Putamen (tissue), 1 donor: ENCODE results near the gene NBAS.
"Not testable (repeated sequence)": the region's sequence is repeated elsewhere in the genome, so short reads cannot be mapped to it uniquely, and the experiment has no call there.

Experiments
- DNase-seq: peaks from one replicate; pipeline ENCODE4 v3.0.0-alpha.2; 2016; ENCODE audit warnings: low spot score

Gene NBAS

DNA sequence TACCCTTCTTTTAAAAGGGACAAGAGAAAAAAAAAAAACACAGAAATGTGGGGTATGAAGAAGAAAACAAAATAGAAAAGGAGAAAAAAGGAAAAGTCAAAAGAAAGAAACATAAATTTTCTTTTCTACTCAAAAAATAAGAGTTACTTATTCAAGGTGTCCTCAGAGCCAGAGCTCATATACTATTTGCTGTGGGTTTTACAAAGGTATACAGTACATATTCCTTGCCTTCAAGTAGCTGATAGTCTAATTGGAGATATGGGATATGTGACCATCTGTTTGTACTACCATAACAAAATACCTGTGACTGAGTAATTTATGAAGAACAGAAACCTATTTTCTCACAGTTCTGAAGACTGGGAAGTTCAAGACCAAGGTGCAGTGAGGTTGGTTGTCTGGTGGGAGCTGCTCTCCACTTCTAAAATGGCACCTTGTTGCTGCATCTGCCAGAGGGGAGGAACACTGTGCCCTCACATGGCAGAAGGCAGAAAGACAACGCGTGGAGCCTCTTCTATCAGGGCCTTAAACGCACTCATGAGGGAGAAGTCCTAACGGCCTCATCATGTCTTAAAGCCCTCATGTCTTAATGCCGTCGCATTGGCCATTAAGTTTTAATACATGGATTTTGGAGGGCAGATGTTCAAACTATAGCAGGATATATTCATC lies 33.9 kb downstream of the NBAS start:
- DNase-seq = no peak

DNA sequence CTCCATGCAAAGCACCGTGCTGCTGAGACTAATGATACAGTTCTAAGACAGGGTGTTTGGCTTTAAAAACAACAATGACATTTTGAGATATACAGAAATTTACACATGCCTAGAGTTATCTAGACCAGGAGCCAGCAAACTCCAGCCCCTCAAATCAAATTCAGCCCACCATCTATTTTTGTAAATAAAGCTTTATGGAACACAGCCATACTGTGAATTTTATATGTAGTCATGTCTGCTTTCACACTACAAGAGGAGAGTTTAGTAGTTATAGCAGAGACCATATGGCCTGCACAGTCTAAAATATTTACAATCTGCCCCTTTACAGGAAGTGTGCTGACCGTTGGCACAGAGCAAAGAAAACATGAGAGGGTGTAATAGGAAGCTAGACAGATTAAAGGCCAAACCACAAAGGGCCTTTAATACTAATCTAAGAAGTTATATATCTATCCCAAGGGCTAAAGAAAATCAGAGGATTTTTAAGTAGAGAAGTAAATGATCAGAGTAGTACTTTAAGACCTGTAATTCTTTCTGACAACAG lies 39.4 kb downstream of the NBAS start:
- no peak for DNase-seq

DNA sequence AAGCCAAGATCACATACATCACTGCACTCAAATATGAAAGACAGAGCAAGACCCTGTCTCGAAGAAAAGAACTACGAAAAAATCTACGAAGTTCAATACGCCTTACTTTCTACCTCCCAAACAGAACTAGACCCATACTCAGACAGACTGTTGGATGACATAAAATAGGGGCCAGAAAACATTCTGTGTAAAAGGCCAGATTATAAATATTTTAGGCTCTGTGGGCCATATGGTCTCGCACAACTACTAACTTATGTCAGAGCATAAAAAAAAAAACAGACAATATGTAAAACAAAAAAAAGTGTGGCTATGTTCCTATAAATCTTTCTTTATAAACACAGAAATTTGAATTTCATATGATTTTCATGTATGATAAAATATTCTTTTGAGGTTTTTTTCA lies 40.8 kb downstream of the NBAS start:
- no peak for DNase-seq

DNA sequence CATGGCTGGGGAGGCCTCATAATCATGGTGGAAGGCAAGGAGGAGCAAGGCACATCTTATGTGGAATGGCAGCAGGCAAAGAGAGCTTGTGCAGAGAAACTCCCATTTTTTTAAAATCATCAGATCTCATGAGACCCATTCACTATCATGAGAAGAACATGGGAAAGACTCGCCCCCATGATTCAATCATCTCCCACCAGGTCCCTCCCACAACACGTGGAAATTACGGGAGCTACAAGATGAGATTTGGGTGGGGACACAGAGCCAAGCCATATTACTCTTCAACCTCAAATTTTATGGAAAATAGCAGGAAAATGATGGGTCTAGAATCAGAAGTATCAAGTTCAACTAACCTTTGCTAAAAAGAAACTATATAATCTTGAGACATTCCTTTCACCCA lies 42.4 kb downstream of the NBAS start:
- not testable (repeated sequence) for DNase-seq

DNA sequence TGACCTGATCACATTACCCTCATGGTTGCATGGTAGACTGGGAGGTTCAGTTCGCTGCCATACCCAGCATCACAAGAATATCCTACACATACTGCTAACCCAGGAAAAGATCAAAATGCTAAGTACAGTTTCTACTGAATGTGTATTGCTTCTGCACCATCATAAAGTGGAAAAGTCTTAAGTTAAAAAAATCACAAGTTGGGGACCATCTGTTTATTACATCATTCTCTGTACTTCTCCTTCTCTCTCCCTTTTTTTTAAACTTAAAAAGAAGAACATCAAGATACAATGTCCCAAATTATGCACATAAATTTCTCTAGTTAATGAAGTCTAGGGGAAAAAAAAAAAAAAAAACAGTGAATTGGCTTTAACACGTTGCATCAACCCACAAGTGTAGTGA lies 43.3 kb downstream of the NBAS start:
- DNase-seq = no peak

DNA sequence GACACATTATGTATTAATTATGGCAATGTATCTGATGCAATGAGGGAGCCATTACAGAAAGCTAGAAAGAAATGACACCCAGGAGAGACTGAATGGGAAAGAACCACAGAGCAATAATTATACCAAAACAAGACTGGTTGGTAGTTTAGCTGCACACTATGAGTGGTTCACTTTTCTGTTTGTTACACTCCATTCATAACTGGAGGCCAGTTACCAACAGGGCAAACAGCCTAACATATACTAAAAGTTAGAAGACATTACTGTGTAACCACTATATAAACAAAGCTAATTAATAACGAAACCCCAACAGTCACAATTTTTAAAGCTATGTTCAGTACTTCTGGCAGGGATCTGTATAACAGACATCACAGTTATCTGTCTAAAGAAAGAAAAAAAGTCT lies 49.4 kb downstream of the NBAS start:
- no peak for DNase-seq

DNA sequence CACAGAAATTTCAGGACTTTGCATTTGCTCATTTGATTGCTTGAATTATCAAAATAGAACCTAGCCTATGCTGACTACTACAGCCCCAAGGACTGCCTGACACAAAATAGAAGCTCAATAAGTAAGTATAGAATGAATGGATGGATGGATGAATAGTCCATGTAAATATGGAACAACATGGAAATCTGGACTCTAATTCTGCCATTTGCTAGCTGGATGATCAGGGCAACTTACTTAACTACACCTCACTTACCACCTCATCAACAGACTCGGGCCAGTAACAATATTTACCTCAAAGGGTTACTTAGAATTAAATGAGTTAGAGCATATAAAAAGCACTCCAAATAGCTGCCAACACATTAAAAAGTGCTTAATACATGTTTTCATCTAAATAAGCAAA lies 50.6 kb downstream of the NBAS start:
- no peak for DNase-seq

DNA sequence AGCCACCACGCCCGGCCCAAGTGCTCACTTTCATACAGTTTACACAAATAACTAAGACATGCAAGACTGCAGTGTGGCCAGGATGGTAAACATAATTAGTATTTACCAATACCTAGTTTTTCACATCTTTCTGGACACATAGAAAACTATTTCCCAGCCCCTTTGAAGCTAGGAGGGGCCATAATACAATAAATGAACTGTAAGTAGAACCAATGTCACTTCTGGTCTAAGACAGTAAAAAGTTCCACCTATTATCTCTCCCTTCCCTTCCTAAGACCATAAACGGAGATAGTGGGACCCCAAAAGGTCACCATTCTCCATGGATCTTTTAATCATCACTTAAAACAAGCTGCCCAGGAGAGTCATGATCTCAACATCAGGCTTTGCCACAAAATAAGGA lies 51.0 kb downstream of the NBAS start:
- DNase-seq = no peak

DNA sequence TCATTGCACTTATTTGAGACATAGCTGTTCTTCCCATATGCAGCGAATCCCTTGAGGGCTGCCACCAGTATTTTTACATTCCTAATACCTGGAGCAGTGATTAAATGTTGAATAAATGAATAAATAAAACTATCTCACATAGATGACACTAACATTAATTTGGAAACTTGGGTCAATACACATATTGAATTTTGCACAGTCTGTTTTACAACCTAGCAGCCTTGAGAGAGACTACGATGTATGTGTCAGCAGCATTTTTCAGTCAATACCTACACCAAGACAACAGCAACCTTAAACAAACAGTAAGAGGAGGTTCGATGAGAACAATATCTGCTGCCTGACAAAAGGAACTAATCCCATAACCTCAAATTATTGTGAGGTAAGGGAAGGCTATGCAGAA lies 53.4 kb downstream of the NBAS start:
- no peak for DNase-seq

DNA sequence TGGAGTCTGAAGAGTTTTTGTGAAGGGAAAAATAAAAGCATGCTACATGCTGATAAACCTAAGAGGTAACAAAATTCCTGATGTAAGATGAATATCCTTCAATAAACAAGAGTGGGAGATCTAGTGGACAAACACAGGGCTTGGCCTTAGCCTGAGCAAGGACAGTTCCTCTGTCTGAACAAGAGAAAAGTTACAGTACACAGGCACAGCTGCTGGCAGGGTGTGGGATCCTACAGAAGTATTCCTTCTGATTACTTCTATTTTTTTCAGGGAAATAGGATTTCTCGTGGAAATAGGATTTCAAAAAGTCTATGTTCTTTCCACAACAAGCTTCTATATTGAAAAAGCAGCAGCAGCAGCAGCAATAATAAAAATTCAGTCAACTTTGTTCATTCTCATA lies 54.1 kb downstream of the NBAS start:
- DNase-seq = no peak

DNA sequence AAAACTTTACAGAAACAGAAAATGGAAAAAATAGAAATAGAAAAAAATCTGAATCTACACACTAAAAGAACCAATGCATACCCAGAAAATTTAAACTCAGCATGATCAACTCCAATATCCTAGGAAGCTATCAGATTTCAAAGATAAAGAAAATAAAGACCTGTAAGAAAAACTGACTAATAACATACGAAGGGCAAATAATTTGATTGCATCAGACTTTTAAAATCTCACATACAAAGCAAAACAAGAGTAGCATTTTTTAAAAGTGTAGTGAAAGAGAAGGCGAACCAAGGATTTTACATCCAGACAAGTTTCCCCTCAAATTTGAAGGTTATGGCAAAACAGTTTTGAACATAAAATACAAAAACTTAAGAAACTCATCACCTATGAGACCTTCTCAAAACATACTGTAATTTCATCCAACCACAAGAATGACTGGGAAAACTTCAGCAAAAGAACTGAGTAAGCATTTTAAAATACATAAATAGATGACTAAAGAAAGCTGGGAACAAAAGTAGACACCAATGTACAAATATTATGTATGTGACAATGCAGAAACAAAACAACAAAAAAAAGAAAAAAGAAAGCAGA lies 54.8 kb downstream of the NBAS start:
- no peak for DNase-seq

DNA sequence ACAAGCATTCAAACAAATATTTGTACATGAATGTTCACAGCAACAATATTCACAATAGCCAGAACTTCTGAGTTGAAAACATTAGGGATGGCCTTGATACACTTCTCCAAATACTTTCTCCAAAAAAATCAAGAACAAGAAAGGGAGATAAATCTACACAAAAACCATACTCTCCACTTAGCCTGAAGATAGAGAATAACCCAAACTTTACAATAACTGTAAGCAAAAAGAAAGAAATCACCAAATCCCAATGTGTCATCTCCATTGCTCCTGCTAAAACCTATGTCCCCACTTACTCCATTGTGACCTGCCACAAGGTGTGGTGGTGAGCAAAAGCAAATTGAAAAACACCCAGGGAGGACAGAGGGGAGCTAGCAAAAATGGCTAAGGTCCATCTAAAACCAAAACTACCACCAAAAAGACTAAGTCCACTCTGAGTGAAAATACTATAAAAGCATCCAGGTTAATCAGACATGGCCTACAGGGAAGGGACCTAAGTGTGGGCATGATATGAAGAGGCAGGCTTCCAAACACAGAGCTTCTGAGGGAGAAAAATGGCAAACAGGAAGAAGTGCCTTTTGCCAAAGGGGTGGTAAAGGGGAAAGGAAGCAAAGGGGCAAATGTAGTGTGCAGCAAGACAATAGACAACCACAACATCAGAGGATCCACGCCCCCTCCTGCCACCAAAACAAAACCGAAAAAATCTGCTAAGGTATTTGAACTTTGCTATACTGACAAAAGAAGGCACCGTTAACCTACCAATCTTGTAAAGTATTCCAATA lies 56.1 kb downstream of the NBAS start:
- DNase-seq = no peak

DNA sequence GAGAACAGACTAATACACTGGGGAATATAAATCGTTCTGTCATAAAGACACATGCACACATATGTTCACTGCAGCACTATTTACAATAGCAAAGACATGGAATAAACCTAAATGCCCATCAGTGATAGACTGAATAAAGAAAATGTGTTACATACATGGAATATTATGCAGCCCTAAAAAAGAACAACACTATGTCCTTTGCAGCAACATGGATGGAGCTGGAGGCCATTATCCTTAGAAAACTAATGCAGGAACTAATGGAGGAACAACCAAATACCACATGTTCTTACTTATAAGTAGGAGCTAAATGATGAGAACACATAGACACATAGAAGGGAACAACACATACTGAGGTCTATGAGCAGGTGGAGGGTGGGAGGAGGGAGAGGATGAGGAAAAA lies 61.9 kb downstream of the NBAS start:
- not testable (repeated sequence) for DNase-seq

DNA sequence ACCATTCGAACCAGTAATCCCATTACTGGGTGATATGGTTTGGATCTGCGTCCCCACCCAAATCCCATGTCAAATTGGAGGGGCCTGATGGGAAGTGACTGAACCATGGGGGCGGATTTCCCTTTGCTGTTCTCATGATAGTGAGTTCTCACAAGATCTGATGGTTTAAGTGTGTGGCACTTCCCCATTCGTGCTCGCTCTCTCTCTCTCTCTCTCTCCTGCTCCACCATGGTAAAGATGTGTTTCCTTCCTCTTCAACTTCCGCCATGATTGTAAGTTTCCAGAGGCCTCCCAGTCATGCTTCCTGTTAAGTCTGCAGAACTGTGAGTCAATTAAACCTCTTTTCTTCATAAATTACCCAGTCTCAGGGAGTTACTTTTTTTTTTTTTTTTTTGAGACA lies 62.6 kb downstream of the NBAS start:
- DNase-seq = no peak

DNA sequence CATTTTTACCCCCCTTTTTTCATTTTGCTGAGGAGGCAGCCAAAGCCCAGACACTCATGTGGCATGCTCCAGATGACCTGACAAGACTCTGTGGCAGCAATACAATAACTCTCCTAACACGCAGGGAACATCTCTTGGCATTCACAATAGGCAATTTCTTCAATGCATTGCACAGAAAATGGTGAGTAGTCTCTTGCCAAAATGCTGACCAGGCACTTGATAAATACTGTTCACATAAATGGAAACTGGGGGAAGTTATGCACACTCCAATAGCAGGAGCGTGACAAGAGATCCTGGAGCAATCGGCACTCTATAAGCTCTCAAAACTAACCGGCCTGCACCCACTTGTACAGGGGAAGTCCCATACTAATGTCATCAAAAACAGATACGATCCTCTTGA lies 66.3 kb downstream of the NBAS start:
- no peak for DNase-seq

DNA sequence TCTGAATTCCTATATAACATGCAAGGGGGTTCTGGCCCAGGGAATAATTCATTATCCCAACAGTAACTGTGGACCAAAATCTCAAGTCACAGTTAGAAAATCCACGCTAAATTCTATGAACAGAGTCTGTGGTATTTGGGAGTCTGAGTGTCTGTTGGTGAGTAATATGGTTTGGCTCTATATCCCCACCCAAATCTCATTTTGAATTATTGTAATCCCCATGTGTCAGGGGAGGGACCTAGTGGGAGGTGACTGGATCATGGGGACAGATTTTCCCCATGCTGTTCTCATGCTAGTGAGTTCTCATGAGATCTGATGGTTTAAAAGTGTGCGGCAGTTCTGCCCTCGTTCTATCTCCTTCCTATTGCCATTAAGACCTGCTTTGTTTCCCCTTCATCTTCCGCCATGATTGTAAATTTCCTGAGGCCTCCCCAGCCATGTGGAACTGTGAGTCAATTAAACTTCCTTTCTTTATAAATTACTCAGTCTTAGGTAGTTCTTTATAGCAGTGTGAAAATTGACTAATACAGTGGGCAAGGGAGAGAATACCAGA lies 68.3 kb downstream of the NBAS start:
- DNase-seq = no peak

DNA sequence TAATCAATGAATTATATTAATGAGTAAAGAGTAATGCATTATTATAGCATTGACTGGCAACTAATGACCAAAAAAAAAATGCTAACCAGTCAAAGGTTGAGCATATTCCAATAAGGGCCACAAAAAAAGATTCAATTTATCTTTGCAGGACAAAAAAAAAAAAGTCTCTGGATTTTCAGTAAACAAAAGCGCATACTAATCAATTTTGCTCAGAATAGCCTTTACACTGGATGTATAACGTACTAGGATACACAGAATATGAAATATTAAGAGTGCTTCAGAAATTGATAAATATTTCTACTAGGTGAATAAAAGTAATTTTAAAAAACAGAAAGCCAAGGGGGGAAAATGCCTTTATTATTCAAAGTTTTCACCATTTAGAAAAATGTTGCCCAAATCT lies 74.4 kb downstream of the NBAS start:
- DNase-seq = no peak

DNA sequence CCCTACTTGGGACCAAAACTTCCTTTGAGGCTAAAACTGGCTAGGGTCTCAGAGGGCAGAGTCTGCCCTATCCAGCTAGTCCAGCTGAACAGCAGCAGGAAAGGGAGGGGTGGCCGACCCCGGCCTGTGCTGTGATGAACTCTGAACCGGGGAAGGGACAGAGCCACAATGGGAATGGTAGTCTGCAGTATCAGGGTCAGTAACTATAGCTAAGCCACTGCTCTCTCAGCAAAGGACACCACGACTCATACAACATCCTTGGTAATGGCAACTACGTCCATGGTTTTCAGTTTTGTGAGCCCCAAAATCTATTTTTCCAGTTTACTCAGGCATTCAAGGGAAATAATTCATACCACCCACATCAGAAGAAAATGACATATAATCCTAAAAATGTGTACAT lies 75.2 kb downstream of the NBAS start:
- DNase-seq = no peak

DNA sequence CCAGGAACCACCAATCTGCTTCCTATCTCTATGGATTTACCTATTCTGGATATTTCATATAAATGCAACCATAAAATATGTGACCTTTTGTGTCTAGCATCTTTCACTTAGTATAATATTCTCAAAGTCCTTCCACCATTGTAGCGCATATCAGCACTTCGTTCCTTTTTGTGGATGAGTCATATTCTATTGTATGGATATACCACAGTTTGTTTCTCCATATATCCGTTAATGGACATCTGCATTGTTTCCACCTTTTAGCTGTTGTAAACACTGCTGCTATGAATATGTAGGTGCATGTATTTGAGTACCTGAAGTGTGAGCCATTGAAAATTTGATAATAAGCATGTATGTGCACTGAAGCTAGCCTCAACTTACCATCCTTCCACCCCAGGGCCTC lies 80.1 kb downstream of the NBAS start:
- no peak for DNase-seq

DNA sequence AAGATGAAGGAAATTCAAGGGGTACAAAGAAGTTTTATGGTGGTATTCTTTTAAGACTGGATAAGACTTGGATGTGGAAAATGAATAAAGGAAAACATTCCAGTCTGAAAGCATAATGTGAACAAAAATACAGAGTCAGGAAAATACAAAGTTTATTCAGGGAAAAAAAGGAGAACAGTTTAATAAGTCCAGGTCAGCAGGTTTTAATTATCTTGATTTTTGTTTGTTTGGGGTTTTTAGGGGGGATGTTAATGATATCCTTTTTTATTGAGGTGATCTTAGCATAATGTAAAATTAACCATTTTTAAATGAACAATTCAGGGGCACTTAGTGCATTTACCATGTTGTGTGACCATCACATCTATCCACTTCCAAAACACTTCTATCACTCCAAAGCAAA lies 80.6 kb downstream of the NBAS start:
- DNase-seq = no peak

DNA sequence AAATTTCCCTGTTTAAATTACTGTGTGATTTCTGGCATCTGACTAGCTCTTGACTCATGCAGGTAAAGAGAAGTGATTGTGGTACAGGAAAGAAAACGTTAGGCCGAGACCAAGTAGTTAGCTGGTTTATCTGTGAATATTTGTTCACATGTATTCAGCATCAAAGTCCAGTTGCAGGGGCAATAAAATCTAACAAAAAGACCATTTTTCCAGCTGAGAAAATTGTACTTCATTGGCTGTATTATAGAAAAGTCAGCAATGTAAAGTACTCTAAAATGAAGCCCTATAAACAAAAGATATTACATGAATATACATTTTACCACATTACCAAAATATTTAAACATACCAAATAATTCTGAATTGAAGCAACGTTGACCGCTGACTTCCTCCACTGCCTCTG lies 88.3 kb downstream of the NBAS start:
- no peak for DNase-seq

DNA sequence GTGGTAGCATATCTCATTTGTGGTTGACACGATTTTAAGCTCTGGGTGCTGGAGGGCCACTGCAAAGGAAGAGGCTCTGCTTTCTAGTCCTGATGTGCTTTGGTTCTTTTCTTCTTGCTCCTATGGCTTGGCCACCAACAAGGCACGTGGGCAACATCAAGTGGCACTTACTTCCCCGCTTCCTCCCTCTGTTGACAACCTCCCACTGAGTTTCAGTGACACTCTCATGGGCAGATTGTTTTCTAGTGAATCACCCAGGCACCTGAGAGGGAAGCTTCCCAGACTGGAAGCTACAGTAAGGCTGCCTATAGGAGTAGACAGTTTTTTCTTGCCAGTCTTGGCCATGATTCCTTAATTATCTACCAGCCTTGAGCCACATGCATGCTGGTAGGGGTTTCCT lies 89.0 kb downstream of the NBAS start:
- no peak for DNase-seq

DNA sequence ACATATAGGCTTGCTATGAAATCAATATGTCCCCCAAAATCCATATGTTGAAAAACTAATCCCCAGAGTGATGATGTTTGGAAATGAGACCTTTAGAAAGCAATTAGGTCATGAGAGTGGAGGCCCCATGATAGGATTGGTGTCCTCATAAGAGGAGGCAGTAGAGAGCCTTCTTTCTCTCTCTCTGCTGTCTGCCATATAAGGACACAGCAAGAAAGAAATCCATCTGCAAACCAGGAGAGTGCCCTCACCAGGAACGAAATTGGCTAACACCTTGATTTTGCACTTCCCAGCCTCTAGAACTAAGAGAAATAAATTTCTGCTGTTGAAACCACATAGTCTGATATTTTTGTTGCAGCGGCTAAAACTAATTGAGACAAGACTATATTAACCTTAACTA lies 89.5 kb downstream of the NBAS start:
- DNase-seq = no peak
